HG02678 (cell line): ENCODE measurements around the gene AFF1.
"Not testable (repeated sequence)": the region's sequence is repeated elsewhere in the genome, so short reads cannot be mapped to it uniquely, and the experiment has no call there.

ENCODE experiments used
- ATAC-seq: cut with Tn5 transposase; IDR thresholded peaks from one replicate; pipeline ENCODE4 v1.9.1; 2021; ENCODE audit warnings: mild to moderate bottlenecking, moderate library complexity; ENCODE audit not compliant: unreplicated experiment

Gene AFF1

GRCh38 chr4:86975927-86976326 lies 41.1 kb downstream of the AFF1 start:
- ATAC-seq, result no peak

- no peak for ATAC-seq
Measured at GRCh38 chr4:86976801-86977485, 42.1 kb downstream of the AFF1 start.

- ATAC-seq, result peak; percentile 86
Measured at GRCh38 chr4:86977621-86978184, 42.9 kb downstream of the AFF1 start.

GRCh38 chr4:86978709-86979108 lies 43.9 kb downstream of the AFF1 start:
- ATAC-seq, result no peak

- no peak for ATAC-seq
Measured at GRCh38 chr4:86980230-86980629, 45.4 kb downstream of the AFF1 start.

- ATAC-seq, result peak; percentile 46
Measured at GRCh38 chr4:86981789-86982188, 47.0 kb downstream of the AFF1 start.

- not testable (repeated sequence) for ATAC-seq
Measured at GRCh38 chr4:86985852-86986251, 51.0 kb downstream of the AFF1 start.

- not testable (repeated sequence) for ATAC-seq
Measured at GRCh38 chr4:86989658-86990057, 54.8 kb downstream of the AFF1 start.

GRCh38 chr4:86990510-86990909 lies 55.7 kb downstream of the AFF1 start:
- no peak for ATAC-seq

GRCh38 chr4:86991994-86992393 lies 57.2 kb downstream of the AFF1 start:
- no peak for ATAC-seq

- ATAC-seq, result no peak
Measured at GRCh38 chr4:86993909-86994681, 59.3 kb downstream of the AFF1 start.

GRCh38 chr4:86994686-86995085 lies 59.9 kb downstream of the AFF1 start:
- ATAC-seq, result no peak

GRCh38 chr4:86996510-86996909 lies 61.7 kb downstream of the AFF1 start:
- not testable (repeated sequence) for ATAC-seq

GRCh38 chr4:86999136-86999643 lies 64.4 kb downstream of the AFF1 start:
- no peak for ATAC-seq

GRCh38 chr4:87002682-87003043 lies 67.9 kb downstream of the AFF1 start:
- no peak for ATAC-seq

GRCh38 chr4:87003266-87003665 lies 68.5 kb downstream of the AFF1 start:
- no peak for ATAC-seq

- no peak for ATAC-seq
Measured at GRCh38 chr4:87005369-87005689, 70.5 kb downstream of the AFF1 start.

GRCh38 chr4:87005690-87006425 lies 71.0 kb downstream of the AFF1 start:
- peak; percentile 11 for ATAC-seq

GRCh38 chr4:87006426-87006675 lies 71.5 kb downstream of the AFF1 start:
- no peak for ATAC-seq

GRCh38 chr4:87006676-87007527 lies 72.1 kb downstream of the AFF1 start:
- peak; percentile 72 for ATAC-seq
